Sigmoid colon (tissue), 4 donors: ENCODE data around the gene GOLGA6A.

Experiments used
- CTCF ChIP-seq, 4 experiments: fragments of 450-650 bp in 3 of 4; fragments of 200-600 bp in 1 of 4; IDR thresholded peaks; one replicate each; pipeline ENCODE4 v1.5.1; 2016 to 2019; ENCODE audit warnings: antibody characterized with exemption in 4 of 4, mild to moderate bottlenecking in 3 of 4, moderate library complexity in 2 of 4
- POLR2A ChIP-seq, 2 donors: fragments of 450-650 bp; IDR thresholded peaks; one replicate each; pipeline ENCODE4 v1.6.1; 2016; ENCODE audit warnings: antibody characterized with exemption in 2 of 2, mild to moderate bottlenecking in 2 of 2, moderate library complexity in 2 of 2
- POLR2AphosphoS5 ChIP-seq, 4 donors: sonication (generic); formaldehyde crosslinking; IDR thresholded peaks; one replicate each; pipeline ENCODE4 v1.6.1; 2017; ENCODE audit warnings: antibody characterized with exemption in 4 of 4

GRCh38 chr15:74129586-74130154 is 47.3 kb upstream of the GOLGA6A start:
- TF ChIP-seq POLR2A (IDR thresholded peaks at IDR 0.05), result no peak
- no peak for TF ChIP-seq CTCF (IDR thresholded peaks at IDR 0.05)
- TF ChIP-seq POLR2AphosphoS5 (IDR thresholded peaks at IDR 0.05), result no peak
